Measurements from ENCODE around the gene SAP30BP. TPM values are rescaled to one million over a fixed set of nuclear protein-coding genes. Genes with fewer than 3 reads are reported as not detected.

Gene SAP30BP
- total and polyA plus RNA-seq, 4 donors, result 20.9 to 33.4 (median 30.2) TPM

GRCh38 chr17:75670868-75671267, 3.7 kb downstream of the SAP30BP start:
- Histone ChIP-seq H3K27me3 (ENCODE audit: control insufficient read depth in 4 of 4, insufficient read depth in 4 of 4, low read length in 3 of 4) (no peaks in the 10 kb centered on the region), H3K4me1 (ENCODE audit: control insufficient read depth in 4 of 4, insufficient read depth in 4 of 4, low read length in 3 of 4) (peaks cover 5 to 31% (median 21%) of the 10 kb centered on the region in 4 donors), H3K9ac (ENCODE audit: low read depth in 1 of 2, low read length in 2 of 2) (no peak overlapping the region), H3K9me3 (ENCODE audit: control insufficient read depth in 4 of 4, low read length in 3 of 4) (no peaks in the 10 kb centered on the region), H3K27ac (ENCODE audit: low read depth in 1 of 2, low read length in 2 of 2) (no peak overlapping the region), H3K36me3 (ENCODE audit: control insufficient read depth in 4 of 4, insufficient read depth in 3 of 4, low read depth in 1 of 4, low read length in 3 of 4) (peaks cover 12 to 45% (median 36%) of the 10 kb centered on the region in 4 donors), H3K4me3 (ENCODE audit: low read depth in 1 of 3, low read length in 3 of 3) (no peak overlapping the region)
- no peak for DNase-seq (ENCODE audit: low spot score)
- TF ChIP-seq TAF1 (conservative IDR thresholded peaks at IDR 0.05) (no peak), REST (IDR thresholded peaks at IDR 0.05) (no peak), NR2F2 (IDR thresholded peaks at IDR 0.05) (no peak), ZBTB33 (IDR thresholded peaks at IDR 0.05) (no peak), SP1 (IDR thresholded peaks at IDR 0.05) (no peak), EGR1 (IDR thresholded peaks at IDR 0.05; ENCODE audit: low read depth in 2 of 2) (no peak), HNF4G (IDR thresholded peaks at IDR 0.05) (no peak), ATF3 (IDR thresholded peaks at IDR 0.05) (no peak), MAX (IDR thresholded peaks at IDR 0.05) (no peak)
- WGBS, result 76% methylated on average over 5 of the region's 5 CpGs

GRCh38 chr17:75672011-75672410, 4.9 kb downstream of the SAP30BP start:
- 97% methylated on average over 5 of the region's 5 CpGs for WGBS
- Histone ChIP-seq H3K36me3 (ENCODE audit: control insufficient read depth in 4 of 4, insufficient read depth in 3 of 4, low read depth in 1 of 4, low read length in 3 of 4) (peaks cover 12 to 45% (median 36%) of the 10 kb centered on the region in 4 donors), H3K4me1 (ENCODE audit: control insufficient read depth in 4 of 4, insufficient read depth in 4 of 4, low read length in 3 of 4) (peaks cover 0 to 20% (median 12%) of the 10 kb centered on the region in 4 donors), H3K27me3 (ENCODE audit: control insufficient read depth in 4 of 4, insufficient read depth in 4 of 4, low read length in 3 of 4) (no peaks in the 10 kb centered on the region), H3K4me3 (ENCODE audit: low read depth in 1 of 3, low read length in 3 of 3) (no peak overlapping the region), H3K9ac (ENCODE audit: low read depth in 1 of 2, low read length in 2 of 2) (no peak overlapping the region), H3K9me3 (ENCODE audit: control insufficient read depth in 4 of 4, low read length in 3 of 4) (no peaks in the 10 kb centered on the region), H3K27ac (ENCODE audit: low read depth in 1 of 2, low read length in 2 of 2) (no peak overlapping the region)
- TF ChIP-seq RAD21 (IDR thresholded peaks at IDR 0.05), result no peak
- no peak for TF ChIP-seq FOXA2 (IDR thresholded peaks at IDR 0.05)
- no peak for TF ChIP-seq FOXA1 (IDR thresholded peaks at IDR 0.05)
- no peak for TF ChIP-seq HNF4G (IDR thresholded peaks at IDR 0.05)
- no peak for TF ChIP-seq NR2F2 (IDR thresholded peaks at IDR 0.05)
- no peak for TF ChIP-seq RXRA (IDR thresholded peaks at IDR 0.05)
- no peak for TF ChIP-seq MAX (IDR thresholded peaks at IDR 0.05)
- no peak for TF ChIP-seq GABPA (IDR thresholded peaks at IDR 0.05 in 1 of 2, conservative IDR thresholded peaks at IDR 0.05 in 1 of 2)
- DNase-seq (ENCODE audit: low spot score), result no peak
